Middle frontal gyrus (tissue), 1 donor: ENCODE measurements around the gene MTFMT.
A peak's percentile ranks its signal among the peaks of the same experiment; 100 is the strongest.
"Not testable (repeated sequence)": the region's sequence is repeated elsewhere in the genome, so short reads cannot be mapped to it uniquely, and the experiment has no call there.

Experiments used
- DNase-seq: peaks from one replicate; pipeline ENCODE4 v3.0.0-alpha.2; 2015; ENCODE audit warnings: low spot score; ENCODE audit errors: extremely low spot score

MTFMT gene

GRCh38 chr15:65028921-65029735, at the start of gene MTFMT:
Gene MTFMT (minus strand): TSS chr15:65029639. CDS start chr15:65029613, 26 bp downstream.
- peak; percentile 80 for DNase-seq

DNA sequence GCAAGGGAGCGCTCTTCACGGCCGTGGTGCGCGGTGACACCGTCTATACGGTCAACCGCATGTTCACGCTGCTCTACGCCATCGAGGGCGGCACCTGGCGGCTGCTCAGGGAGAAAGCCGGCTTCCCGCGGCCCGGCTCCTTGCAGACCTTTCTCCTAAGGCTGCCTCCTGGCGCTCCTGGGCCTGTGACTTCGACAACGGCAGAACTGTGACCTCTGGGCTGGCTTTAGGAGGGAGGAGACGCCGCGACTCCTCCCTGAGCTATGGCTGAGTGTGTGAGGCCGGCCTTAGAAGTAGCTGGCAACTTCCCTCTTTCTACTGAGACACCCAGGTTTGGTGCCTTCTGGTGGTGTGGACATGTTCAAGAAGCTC, 48.5 kb upstream of the MTFMT start:
- no peak for DNase-seq

- no peak for DNase-seq
Measured at GRCh38 chr15:65077291-65077980, 48.0 kb upstream of the MTFMT start.

GRCh38 chr15:65076486-65077290, 47.2 kb upstream of the MTFMT start, which contains the start of gene KBTBD13:
Gene KBTBD13 (plus strand): TSS chr15:65076746. CDS start chr15:65076816, 70 bp downstream.
- DNase-seq: no peak

DNA sequence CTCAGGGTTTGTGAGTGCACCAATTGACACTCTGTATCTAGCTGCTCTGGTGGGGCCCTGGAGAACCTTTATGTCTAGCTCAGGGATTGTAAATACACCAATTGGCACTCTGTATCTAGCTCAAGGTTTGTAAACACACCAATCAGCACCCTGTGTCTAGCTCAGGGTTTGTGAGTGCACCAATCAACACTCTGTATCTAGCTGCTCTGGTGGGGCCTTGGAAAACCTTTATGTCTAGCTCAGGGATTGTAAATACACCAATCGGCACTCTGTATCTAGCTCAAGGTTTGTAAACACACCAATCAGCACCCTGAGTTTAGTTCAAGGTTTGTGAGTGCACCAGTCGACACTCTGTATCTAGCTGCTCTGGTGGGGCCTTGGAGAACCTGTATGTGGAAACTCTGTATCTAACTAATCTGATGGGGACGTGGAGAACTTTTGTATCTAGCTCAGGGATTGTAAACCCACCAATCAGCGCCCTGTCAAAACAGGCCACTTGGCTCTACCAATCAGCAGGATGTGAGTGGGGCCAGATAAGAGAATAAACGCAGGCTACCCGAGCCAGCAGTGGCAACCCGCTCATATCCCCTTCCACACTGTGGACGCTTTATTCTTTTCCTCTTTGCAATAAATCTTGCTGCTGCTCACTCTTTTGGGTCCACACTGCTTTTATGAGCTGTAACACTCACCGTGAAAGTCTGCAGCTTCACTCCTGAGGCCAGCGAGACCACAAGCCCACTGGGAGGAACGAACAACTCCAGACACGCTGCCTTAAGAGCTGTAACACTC, 46.4 kb upstream of the MTFMT start:
- DNase-seq: not testable (repeated sequence)

GRCh38 chr15:65074946-65075345, 45.5 kb upstream of the MTFMT start:
- not testable (repeated sequence) for DNase-seq

- DNase-seq: no peak
Measured at GRCh38 chr15:65072617-65073016, 43.2 kb upstream of the MTFMT start.

DNA sequence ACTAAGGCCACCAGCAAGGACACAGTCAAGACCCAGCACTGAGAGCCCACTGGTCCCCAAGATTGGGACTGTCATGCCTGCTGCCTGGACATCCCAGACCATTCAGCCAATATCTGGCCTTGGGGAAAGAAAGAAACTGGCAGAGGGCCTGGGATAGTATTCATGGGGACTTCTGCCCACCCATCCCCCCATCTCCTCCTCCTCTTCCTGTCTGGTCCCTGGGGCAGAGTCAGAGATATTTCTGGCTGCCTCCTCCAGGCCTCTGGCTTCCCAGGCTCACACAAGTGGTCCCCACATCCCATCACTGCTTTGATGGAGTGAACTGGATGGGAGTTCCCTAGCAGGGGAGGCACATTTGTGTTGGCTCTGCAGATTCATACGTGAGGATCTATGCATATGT, 42.6 kb upstream of the MTFMT start:
- DNase-seq: no peak

DNA sequence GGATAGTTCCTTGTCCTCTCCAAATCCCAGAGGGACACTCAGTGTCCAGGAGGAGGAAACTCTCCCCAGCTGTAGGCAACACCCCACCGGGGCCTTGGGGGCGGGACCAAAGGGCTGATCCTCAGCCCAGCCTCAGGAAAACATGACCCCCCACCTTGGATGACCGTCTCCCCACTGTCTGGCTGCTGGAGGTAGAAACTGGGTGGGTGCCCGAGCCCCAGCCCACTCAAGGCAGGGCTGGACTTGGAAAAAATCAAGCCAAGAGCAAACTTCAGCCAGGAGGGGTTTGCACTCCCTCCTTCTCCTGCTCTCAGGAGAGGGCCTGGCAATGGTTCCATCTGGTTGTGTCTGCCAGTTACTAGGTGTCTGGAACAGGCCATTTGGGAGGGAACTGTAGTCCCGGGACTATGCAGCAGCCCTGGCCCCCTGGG, 42.0 kb upstream of the MTFMT start:
- DNase-seq: no peak

DNA sequence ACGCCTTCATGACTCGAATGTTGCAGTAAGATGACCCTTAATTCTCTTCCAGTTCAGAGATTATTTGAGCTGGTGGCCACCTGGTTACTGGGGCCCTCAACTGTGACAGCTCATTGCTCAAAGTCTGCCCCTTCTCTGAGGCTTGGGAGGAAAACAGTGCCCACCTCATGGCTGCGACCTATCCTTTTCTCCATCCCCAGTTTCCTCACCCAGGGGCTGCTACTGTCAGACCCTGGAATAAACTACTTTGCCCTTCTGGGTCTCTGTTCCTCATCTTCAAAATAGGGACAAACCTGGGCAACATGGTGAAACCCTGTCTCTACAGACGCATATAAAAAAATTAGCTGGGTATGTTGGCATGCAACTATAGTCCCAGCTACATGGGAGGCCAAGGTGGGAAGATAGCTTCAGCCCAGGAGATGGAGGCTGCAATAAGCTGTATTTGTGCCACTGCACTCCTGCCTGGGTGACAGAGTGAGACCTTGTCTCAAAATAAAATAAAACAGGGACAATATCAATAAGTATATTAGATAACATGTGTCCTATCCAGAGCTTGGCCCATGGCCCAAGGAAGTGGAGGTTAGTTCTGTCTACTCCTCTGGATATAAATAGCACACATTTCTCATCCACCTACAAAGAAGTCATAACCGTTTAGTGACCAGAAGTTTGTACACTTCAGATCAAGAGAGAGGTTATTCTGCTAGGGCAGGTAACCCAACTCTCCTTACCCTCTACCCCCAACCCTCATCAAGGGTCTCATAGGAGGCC, 40.5 kb upstream of the MTFMT start:
- no peak for DNase-seq

DNA sequence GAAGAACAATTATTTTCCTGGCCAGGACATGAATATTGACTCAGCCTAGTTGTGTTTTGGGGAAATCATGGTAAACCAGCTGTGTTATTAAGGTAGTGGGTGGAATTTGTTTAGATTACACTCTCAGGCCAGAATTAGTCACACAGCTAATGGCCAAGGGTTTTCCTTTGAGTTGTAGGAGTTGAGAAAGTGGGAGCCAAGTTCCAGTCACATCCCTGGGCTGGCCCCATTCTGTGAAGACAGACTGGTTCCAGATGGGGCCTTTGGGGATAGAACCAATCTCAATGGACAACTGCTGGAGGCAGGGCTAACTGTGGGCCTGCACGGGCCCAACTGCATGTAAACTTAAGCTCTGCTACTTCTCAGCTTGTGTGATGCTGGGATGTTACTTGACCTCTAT, 39.7 kb upstream of the MTFMT start:
- DNase-seq: no peak

- no peak for DNase-seq
Measured at GRCh38 chr15:65068403-65068788, 39.0 kb upstream of the MTFMT start.

- DNase-seq: no peak
Measured at GRCh38 chr15:65067645-65068402, 38.4 kb upstream of the MTFMT start, which contains the start of gene RASL12. Gene RASL12 (minus strand): TSS chr15:65067991. CDS start chr15:65067835, 156 bp downstream.

DNA sequence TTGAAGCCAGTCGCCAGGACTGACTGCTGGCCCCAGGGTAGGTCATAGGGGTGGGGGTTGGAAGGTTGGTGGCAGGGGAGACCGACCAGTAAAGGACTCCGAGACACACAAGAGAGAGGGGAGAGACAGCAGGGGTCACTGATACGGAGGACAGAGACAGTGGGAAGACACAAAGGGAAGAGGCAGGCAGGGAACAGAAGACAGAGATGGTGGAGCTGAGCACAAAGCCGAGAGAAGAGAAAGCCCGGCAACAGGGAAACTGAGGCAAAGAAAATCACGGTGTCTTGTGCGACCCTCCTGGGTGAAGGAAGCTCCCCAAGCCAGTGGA, 37.8 kb upstream of the MTFMT start:
- DNase-seq: no peak

DNA sequence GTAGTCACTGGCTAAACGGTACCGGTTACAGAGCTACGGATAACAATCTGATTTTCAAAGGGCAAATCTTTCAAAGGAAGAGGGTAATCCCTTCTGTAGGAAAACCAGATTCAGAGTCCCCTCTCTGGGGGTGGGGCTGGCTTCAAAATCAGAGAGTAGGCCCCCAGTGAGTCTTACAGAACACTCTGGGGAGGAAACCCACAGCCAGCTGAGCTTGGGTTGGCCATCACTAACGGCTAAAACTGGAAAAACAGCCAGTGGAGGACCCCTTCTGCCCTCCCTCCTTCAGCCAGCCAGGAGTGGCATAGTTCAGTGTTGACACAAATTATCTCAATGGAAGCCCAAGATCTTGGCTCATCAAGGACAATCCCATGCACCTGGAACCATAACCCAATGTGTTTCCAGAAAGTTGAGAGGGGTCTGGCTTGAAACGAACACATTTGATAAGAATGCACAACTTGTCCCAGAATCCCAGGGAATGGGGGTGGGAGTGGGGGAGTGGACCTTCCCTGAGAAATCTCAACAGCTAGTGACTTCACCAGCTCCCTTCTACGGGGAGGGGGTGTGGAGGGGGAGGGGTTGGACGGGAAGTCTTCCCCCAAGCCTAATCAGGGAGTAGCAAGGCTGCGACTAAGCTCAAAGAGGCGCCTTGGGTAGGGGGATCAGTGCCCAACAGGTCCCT, 37.3 kb upstream of the MTFMT start:
- no peak for DNase-seq

DNA sequence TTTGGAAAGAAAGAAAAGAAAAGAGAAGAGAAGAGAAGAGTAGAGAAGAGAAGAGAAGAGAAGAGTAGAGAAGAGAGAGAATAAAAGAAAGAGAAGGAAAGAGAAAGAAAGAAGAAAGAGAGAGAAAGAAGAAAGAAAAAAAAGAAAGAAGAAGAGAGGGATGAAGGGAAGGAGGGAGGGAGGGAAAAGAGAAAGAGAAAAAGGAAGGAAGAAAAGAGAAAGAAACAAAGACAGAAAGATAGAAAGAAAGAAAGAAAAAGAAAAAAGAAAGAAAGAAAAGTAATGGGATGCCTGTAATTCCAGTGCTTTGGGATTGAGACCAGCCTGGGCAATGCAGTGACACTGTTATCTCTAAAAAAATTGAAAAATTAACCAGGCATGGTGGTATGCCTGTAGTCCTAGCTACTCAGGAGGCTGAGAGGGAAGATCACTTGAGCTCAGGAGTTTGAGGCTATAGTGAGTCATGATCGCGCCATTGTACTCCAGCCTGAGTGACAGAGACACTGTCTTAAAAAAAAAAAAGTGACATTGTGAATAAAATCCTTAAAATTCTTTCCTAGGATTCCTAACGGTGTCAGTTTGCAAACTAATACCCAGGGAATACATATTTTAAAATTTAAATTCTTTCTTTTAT, 36.7 kb upstream of the MTFMT start:
- no peak for DNase-seq

GRCh38 chr15:65062726-65063125, 33.3 kb upstream of the MTFMT start:
- DNase-seq: no peak

DNA sequence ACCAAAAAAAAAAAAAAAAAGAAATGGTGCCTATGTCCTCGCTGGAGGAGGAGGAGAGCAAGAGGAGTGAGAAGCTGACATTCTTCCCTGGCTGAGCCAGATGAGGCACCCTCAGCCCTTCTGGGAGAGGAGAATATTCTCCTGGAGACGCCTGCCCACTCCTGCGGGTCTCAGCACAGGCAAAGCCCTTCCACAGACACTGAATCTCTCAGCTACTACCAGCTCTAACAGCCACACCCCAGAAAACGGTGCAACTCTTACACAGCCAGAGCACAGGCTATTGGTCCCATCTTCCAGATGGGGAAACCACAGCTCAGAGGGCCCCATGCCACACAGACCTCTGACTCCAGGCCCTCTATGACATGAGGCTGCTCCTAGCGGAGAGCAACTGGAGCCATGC, 32.6 kb upstream of the MTFMT start:
- DNase-seq: no peak
